Psoas muscle (tissue), 8 donors: ENCODE results near the gene OR2T1. TPM values are rescaled to one million over a fixed set of nuclear protein-coding genes. Genes with fewer than 3 reads are reported as not detected.
"Not testable (repeated sequence)": the region's sequence is repeated elsewhere in the genome, so short reads cannot be mapped to it uniquely, and the experiment has no call there.

ENCODE experiments used
- ATAC-seq, 4 donors: fragments of 200-7000 bp; cut with Tn5 transposase; one replicate each; pipeline ENCODE4 v1.9.1; 2020; ENCODE audit warnings: moderate library complexity in 3 of 4, mild to moderate bottlenecking in 2 of 4
- DNase-seq, 2 donors: peaks; one replicate each; pipeline ENCODE4 v3.0.0-alpha.2; 2020
- H3K27ac ChIP-seq: fragments of 200-600 bp; one replicate; pipeline ENCODE4 v1.8.0; 2022
- H3K27me3 ChIP-seq, 3 donors: fragments of 200-600 bp in 1 of 3; one replicate each; pipeline versions ENCODE4 v1.6.1 to v1.8.0; 2013 to 2022; ENCODE audit warnings: low read length in 2 of 3, mild to moderate bottlenecking in 2 of 3, moderate library complexity in 1 of 3; ENCODE audit not compliant: insufficient read depth in 3 of 3
- H3K36me3 ChIP-seq, 2 donors: fragments of 200-600 bp in 1 of 2; one replicate each; pipeline versions ENCODE4 v1.6.1 to v1.8.0; 2013 to 2022; ENCODE audit warnings: low read depth in 1 of 2, mild to moderate bottlenecking in 1 of 2, moderate library complexity in 1 of 2; ENCODE audit not compliant: insufficient read depth in 1 of 2
- H3K4me1 ChIP-seq: fragments of 200-600 bp; one replicate; pipeline ENCODE4 v1.8.0; 2022
- H3K4me3 ChIP-seq: fragments of 200-600 bp; one replicate; pipeline ENCODE4 v1.8.0; 2022; ENCODE audit warnings: mild to moderate bottlenecking
- H3K9me3 ChIP-seq: fragments of 200-600 bp; one replicate; pipeline ENCODE4 v1.8.0; 2022
- CTCF ChIP-seq: fragments of 200-600 bp; IDR thresholded peaks from one replicate; pipeline ENCODE4 v1.8.0; 2022; ENCODE audit warnings: antibody characterized with exemption
- WGBS, 3 donors: extraction: QIAGEN DNeasy Blood & Tissue Kit; methylation state at CpG; one replicate each; pipeline versions ENCODE4 v1.1.6 to v1.1.7; 2013; 5-methylcytosine and 5-hydroxymethylcytosine counted together
- intact Hi-C, 2 donors: fragments of 100-400 bp; cut with DNase I; formaldehyde crosslinking; loops; one replicate each; pipeline versions ENCODE4 v1.11.0 to v1.14.2; 2022
- polyA plus RNA-seq, 3 donors: library from polyadenylated mRNA; stranded (reverse); fragments of 200-250 nt; gene quantifications; one replicate each; pipeline ENCODE4 v1.2.3, GENCODE V29; 2013
- total RNA-seq, 4 donors: library from RNA; stranded (reverse); fragmentation: NEBNext Ultra II Directional in 2 of 4; extraction: Animal tissue kit (Norgen Biotek cat#: 25700) in 2 of 4; gene quantifications; one replicate each; pipeline versions ENCODE4 v1.2.1 to v1.2.4, GENCODE V29; 2021 to 2023
- donor health status: healthy with polysubstance abuse.
- donor health status: DM: no; HTN: no; CAD: no; lungs with moderate emphysema.
- donor health status: Bipolar disorder and iron deficiency.
- donor health status: healthy.
- donor health status: DM: yes; HTN: yes; CAD: no.
- donor health status: DM: no; HTN: no; CAD: no.
- donor health status: DM: no; HTN: no; CAD: no.
- donor health status: DM: yes; HTN: yes; CAD: no.

The OR2T1 gene
- total and polyA plus RNA-seq, 7 donors = not detected

GRCh38 chr1:248416226-248416625 lies 13.4 kb downstream of the OR2T1 start:
- H3K4me1 ChIP-seq = no peaks in the 10 kb centered on the region
- TF ChIP-seq CTCF = no peak
- ATAC-seq (no peak), DNase-seq (no peak)
- no peaks in the 10 kb centered on the region for H3K9me3 ChIP-seq
- no peaks in the 10 kb centered on the region for H3K36me3 ChIP-seq
- H3K27me3 ChIP-seq = no peaks in the 10 kb centered on the region
- intact Hi-C loops = no loop called here
- no peak overlapping the region for H3K27ac ChIP-seq
- 40 to 51% (median 49%) methylated on average over 3 of the region's 3 CpGs for WGBS, 3 donors
- no peak overlapping the region for H3K4me3 ChIP-seq

GRCh38 chr1:248417854-248418253 lies 15.0 kb downstream of the OR2T1 start:
- intact Hi-C loops = no loop called here
- DNase-seq = no peak
- 67 to 76% (median 68%) methylated on average over 2 of the region's 2 CpGs for WGBS, 3 donors

GRCh38 chr1:248421384-248421783 lies 18.5 kb downstream of the OR2T1 start:
- Histone ChIP-seq H3K27ac (no peak overlapping the region), H3K9me3 (no peaks in the 10 kb centered on the region), H3K4me3 (no peak overlapping the region), H3K36me3 (no peaks in the 10 kb centered on the region), H3K4me1 (no peaks in the 10 kb centered on the region), H3K27me3 (no peaks in the 10 kb centered on the region)
- 15 to 23% (median 22%) methylated on average over 1 of the region's 1 CpG for WGBS, 3 donors
- TF ChIP-seq CTCF = no peak
- intact Hi-C loops = no loop called here
- no peak for DNase-seq
- ATAC-seq = no peak

More at GRCh38 chr1:248417854-248418253, 15.0 kb downstream of the OR2T1 start:
- no peaks in the 10 kb centered on the region for H3K27me3 ChIP-seq
- H3K9me3 ChIP-seq = no peaks in the 10 kb centered on the region
- H3K36me3 ChIP-seq = no peaks in the 10 kb centered on the region
- no peak overlapping the region for H3K27ac ChIP-seq
- no peak for TF ChIP-seq CTCF
- H3K4me1 ChIP-seq = no peaks in the 10 kb centered on the region
- H3K4me3 ChIP-seq = no peak overlapping the region
- no peak for ATAC-seq

GRCh38 chr1:248427526-248428191 lies 24.8 kb downstream of the OR2T1 start:
- intact Hi-C loops = not testable (repeated sequence)
- WGBS, 3 donors = 41 to 62% (median 55%) methylated on average over 3 of the region's 3 CpGs

GRCh38 chr1:248428192-248428533 lies 25.3 kb downstream of the OR2T1 start:
- H3K4me1 ChIP-seq, ATAC-seq, H3K27ac ChIP-seq, H3K36me3 ChIP-seq, H3K4me3 ChIP-seq, H3K9me3 ChIP-seq, DNase-seq, H3K27me3 ChIP-seq, intact Hi-C loops: not testable (repeated sequence)
- WGBS, 3 donors = 82 to 89% (median 82%) methylated on average over 3 of the region's 3 CpGs

More at GRCh38 chr1:248427526-248428191, 24.8 kb downstream of the OR2T1 start:
- not testable (repeated sequence) for DNase-seq, H3K4me1 ChIP-seq, H3K36me3 ChIP-seq, H3K27ac ChIP-seq, ATAC-seq, H3K4me3 ChIP-seq, H3K9me3 ChIP-seq, H3K27me3 ChIP-seq

GRCh38 chr1:248431683-248432082 lies 28.8 kb downstream of the OR2T1 start:
- H3K27me3 ChIP-seq, H3K27ac ChIP-seq, ATAC-seq, H3K9me3 ChIP-seq, H3K4me1 ChIP-seq, DNase-seq, H3K4me3 ChIP-seq, intact Hi-C loops, H3K36me3 ChIP-seq: not testable (repeated sequence)
- 63 to 71% (median 66%) methylated on average over 10 to 11 of the region's 11 CpGs for WGBS, 3 donors

DNA sequence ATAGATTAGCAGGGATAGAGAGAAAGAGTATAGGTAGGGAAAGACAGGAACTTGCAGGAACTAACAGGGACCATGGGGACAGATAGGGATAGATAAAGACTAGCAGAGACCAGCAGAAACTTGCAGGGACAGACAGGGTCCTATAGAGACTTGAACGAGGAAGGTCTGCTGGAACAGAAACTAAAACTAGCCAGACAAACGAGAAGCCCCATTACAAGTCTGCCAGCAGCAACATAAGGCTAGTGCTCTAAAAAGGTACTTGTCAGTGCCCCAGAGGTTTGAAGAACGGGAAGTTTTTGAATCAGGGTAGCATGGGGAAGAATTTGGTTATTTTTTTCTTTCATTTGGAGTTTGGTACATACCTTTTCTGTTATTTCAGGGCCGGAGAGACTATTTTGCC lies 29.4 kb downstream of the OR2T1 start:
- H3K27me3 ChIP-seq, intact Hi-C loops, H3K9me3 ChIP-seq, DNase-seq, H3K4me1 ChIP-seq, H3K27ac ChIP-seq, H3K4me3 ChIP-seq, H3K36me3 ChIP-seq, ATAC-seq: not testable (repeated sequence)
- 47 to 58% (median 51%) methylated on average over 4 of the region's 4 CpGs for WGBS, 3 donors

GRCh38 chr1:248433811-248434415 lies 31.1 kb downstream of the OR2T1 start:
- H3K9me3 ChIP-seq, intact Hi-C loops, DNase-seq, H3K36me3 ChIP-seq, H3K27ac ChIP-seq, H3K4me3 ChIP-seq, H3K27me3 ChIP-seq, H3K4me1 ChIP-seq, ATAC-seq: not testable (repeated sequence)
- WGBS, 3 donors = 91 to 97% (median 92%) methylated on average over 29 to 36 of the region's 38 CpGs

GRCh38 chr1:248434913-248435312 lies 32.1 kb downstream of the OR2T1 start:
- DNase-seq = not testable (repeated sequence)

More at GRCh38 chr1:248434913-248435312, 32.1 kb downstream of the OR2T1 start:
- H3K4me3 ChIP-seq, H3K4me1 ChIP-seq, H3K36me3 ChIP-seq, H3K9me3 ChIP-seq, intact Hi-C loops, H3K27me3 ChIP-seq, H3K27ac ChIP-seq, ATAC-seq: not testable (repeated sequence)
- WGBS, 3 donors = 95 to 97% (median 96%) methylated on average over 3 to 4 of the region's 6 CpGs
